Lung (tissue), 12 donors: ENCODE measurements around the gene SHISA7. TPM values are rescaled to one million over a fixed set of nuclear protein-coding genes. Genes with fewer than 3 reads are reported as not detected.

Source experiments
- ATAC-seq: fragments of 200-7000 bp; cut with Tn5 transposase; one replicate; pipeline ENCODE4 v1.9.1; 2020; ENCODE audit warnings: moderate number of reproducible peaks; ENCODE audit not compliant: insufficient read depth, low FRiP score
- DNase-seq, 3 donors: peaks; one replicate each; pipeline ENCODE4 v3.0.0-alpha.2; 2013 to 2017
- H3K27ac ChIP-seq, 2 donors: one replicate each; pipeline ENCODE4 v1.5.1; 2013; ENCODE audit warnings: mild to moderate bottlenecking in 2 of 2, moderate library complexity in 2 of 2, control low read depth in 1 of 2, inconsistent platforms in 1 of 2, low read depth in 1 of 2, low read length in 1 of 2
- H3K27me3 ChIP-seq, 3 donors: one replicate each; pipeline ENCODE4 v1.5.1; 2013; ENCODE audit warnings: low read length in 2 of 3; ENCODE audit not compliant: control insufficient read depth in 3 of 3, insufficient read depth in 3 of 3
- H3K36me3 ChIP-seq, 4 donors: one replicate each; pipeline ENCODE4 v1.5.1; 2013; ENCODE audit warnings: low read length in 4 of 4, mild to moderate bottlenecking in 1 of 4, moderate library complexity in 1 of 4; ENCODE audit not compliant: control insufficient read depth in 4 of 4, insufficient read depth in 4 of 4
- H3K4me1 ChIP-seq, 5 donors: one replicate each; pipeline ENCODE4 v1.5.1; 2013; ENCODE audit warnings: low read length in 5 of 5, mild to moderate bottlenecking in 2 of 5, moderate library complexity in 1 of 5; ENCODE audit not compliant: control insufficient read depth in 5 of 5, insufficient read depth in 5 of 5
- H3K4me3 ChIP-seq: one replicate; pipeline ENCODE4 v1.5.1; 2013; ENCODE audit warnings: mild to moderate bottlenecking, control low read depth, moderate library complexity
- H3K9ac ChIP-seq, 2 donors: one replicate each; pipeline ENCODE4 v1.5.1; 2013; ENCODE audit warnings: low read length in 2 of 2, control low read depth in 1 of 2; ENCODE audit not compliant: insufficient read depth in 1 of 2
- H3K9me3 ChIP-seq, 4 donors: one replicate each; pipeline ENCODE4 v1.5.1; 2013; ENCODE audit warnings: low read length in 3 of 4, mild to moderate bottlenecking in 1 of 4, moderate library complexity in 1 of 4; ENCODE audit not compliant: control insufficient read depth in 4 of 4, insufficient read depth in 3 of 4
- CTCF ChIP-seq: IDR thresholded peaks from 2 replicates; pipeline ENCODE4 v1.5.1; 2012; ENCODE audit warnings: mild to moderate bottlenecking; ENCODE audit errors: control extremely low read depth, extremely low read depth
- WGBS, 2 donors: extraction: QIAGEN DNeasy Blood & Tissue Kit; methylation state at CpG; one replicate each; pipeline ENCODE4 v1.1.7; 2013; 5-methylcytosine and 5-hydroxymethylcytosine counted together
- polyA plus RNA-seq, 2 donors: library from polyadenylated mRNA; stranded (reverse); fragments of 200-250 nt; gene quantifications; one replicate each; pipeline ENCODE4 v1.2.1, GENCODE V29; 2013
- total RNA-seq, 2 donors: library from RNA; depleted of rRNA in 1 of 2; stranded (reverse); fragments of >200 nt in 1 of 2; gene quantifications; one replicate each; pipeline ENCODE4 v1.2.1, GENCODE V29; 2014 to 2021
- donor health status: control.
- donor health status: control.
- donor health status: Bipolar disorder and iron deficiency.
- donor health status: healthy.
- donor health status: DM: yes; HTN: yes; CAD: no.

The SHISA7 gene
- total and polyA plus RNA-seq, 4 donors: 0.03 to 0.14 TPM; not detected in 2

GRCh38 chr19:55459950-55460657 lies 17.0 kb upstream of the SHISA7 start:
- TF ChIP-seq CTCF: no peak
- Histone ChIP-seq H3K27ac (no peak overlapping the region), H3K9me3 (no peaks in the 10 kb centered on the region), H3K36me3 (peaks cover 0 to 13% (median 0%) of the 10 kb centered on the region in 4 donors), H3K9ac (peak overlapping the region in 1 of 2 donors; percentile 55), H3K27me3 (no peaks in the 10 kb centered on the region), H3K4me1 (peaks cover 0 to 30% (median 2%) of the 10 kb centered on the region in 5 donors), H3K4me3 (no peak overlapping the region)
- no peak for ATAC-seq
- 33 to 48% methylated on average over 16 of the region's 16 CpGs for WGBS, 2 donors
- DNase-seq: peak; percentile 58 to 82 (median 73)

- H3K36me3 ChIP-seq: peaks cover 0 to 18% (median 0%) of the 10 kb centered on the region in 4 donors
- WGBS, 2 donors: 56 to 68% methylated on average over 8 of the region's 8 CpGs
- H3K27ac ChIP-seq: no peak overlapping the region
- no peak for TF ChIP-seq CTCF
- peak overlapping the region in 1 of 2 donors; percentile 55 for H3K9ac ChIP-seq
- H3K4me3 ChIP-seq: no peak overlapping the region
- no peaks in the 10 kb centered on the region for H3K27me3 ChIP-seq
- no peak for DNase-seq
- no peak for ATAC-seq
- H3K4me1 ChIP-seq: peaks cover 0 to 30% (median 2%) of the 10 kb centered on the region in 5 donors
- H3K9me3 ChIP-seq: no peaks in the 10 kb centered on the region
Observed at GRCh38 chr19:55459551-55459949, 16.4 kb upstream of the SHISA7 start.

GRCh38 chr19:55457683-55458457 lies 14.8 kb upstream of the SHISA7 start:
- Histone ChIP-seq H3K4me1 (peaks cover 0 to 30% (median 2%) of the 10 kb centered on the region in 5 donors), H3K27ac (no peak overlapping the region), H3K9ac (no peak overlapping the region), H3K36me3 (peaks cover 0 to 19% (median 0%) of the 10 kb centered on the region in 4 donors), H3K27me3 (no peaks in the 10 kb centered on the region), H3K4me3 (no peak overlapping the region), H3K9me3 (no peaks in the 10 kb centered on the region)
- TF ChIP-seq CTCF: no peak
- 83 to 89% methylated on average over 16 of the region's 16 CpGs for WGBS, 2 donors
- ATAC-seq: no peak
- DNase-seq: no peak
